ENCODE measurements around the gene PDAP1. TPM values are rescaled to one million over a fixed set of nuclear protein-coding genes. Genes with fewer than 3 reads are reported as not detected.

The PDAP1 gene
- total and polyA plus RNA-seq, 2 of the 4 experiments (the other 2 are of a cell fraction) = 40.3 to 193 TPM

DNA sequence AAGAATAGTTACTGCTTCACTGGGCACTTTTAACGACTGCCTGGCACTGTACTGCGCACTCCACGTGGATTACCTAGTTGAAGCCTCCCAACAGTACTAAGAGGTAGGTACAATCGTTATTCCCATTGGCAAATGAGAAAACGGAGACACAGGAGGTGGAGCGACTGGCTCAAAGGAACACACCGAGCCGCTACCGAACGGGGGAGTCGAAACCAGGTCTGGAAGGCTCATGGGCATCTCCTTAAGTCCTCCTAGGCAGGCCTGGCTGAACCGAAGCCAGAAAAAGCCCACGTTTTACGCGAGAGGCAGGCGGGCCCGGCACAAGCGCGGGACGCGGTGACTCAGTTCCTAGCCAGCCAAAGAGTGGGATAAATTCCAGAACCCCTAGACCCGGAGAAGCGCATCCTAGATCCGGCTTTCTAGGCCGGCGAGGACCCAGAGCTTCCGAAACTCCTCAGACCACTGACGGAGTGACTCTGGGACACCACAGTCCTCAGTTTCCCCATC lies 472 bp downstream of the PDAP1 start:
- Histone ChIP-seq H2AK5ac (ENCODE audit: low read depth, low read length) (peak overlapping the region; percentile 97), H3K9me3 (ENCODE audit: control insufficient read depth, insufficient read depth, low read length) (no peaks in the 10 kb centered on the region), H3K4ac (ENCODE audit: low read depth, low read length) (peak overlapping the region; percentile 98), H3K56ac (ENCODE audit: extremely low read depth, insufficient read depth, low read length) (peak overlapping the region; percentile 94), H3K79me1 (ENCODE audit: low read depth in 1 of 2, low read length in 2 of 2) (peaks cover 21 to 65% of the 10 kb centered on the region in 2 experiments), H4K20me1 (ENCODE audit: insufficient read depth, low read length) (peaks cover 60% of the 10 kb centered on the region), H4K8ac (ENCODE audit: low read depth in 2 of 2, low read length in 2 of 2) (peak overlapping the region; percentile 95 to 96), H4K5ac (ENCODE audit: low read depth, low read length) (peak overlapping the region; percentile 73), H2BK15ac (ENCODE audit: low read depth, low read length) (peak overlapping the region; percentile 18; the same call in 1 of the 3 replicates), H3K4me1 (ENCODE audit: control insufficient read depth, insufficient read depth, low read length) (peaks cover 8% of the 10 kb centered on the region; the same call in 1 of the 2 replicates), H3K4me2 (ENCODE audit: low read depth, low read length) (peak overlapping the region; percentile 86), H3K36me3 (ENCODE audit: control insufficient read depth, insufficient read depth, low read length) (peaks cover 29% of the 10 kb centered on the region), H2AFZ (replicated peaks; ENCODE audit: low read length, poor library complexity) (peak overlapping the region; percentile 100), H2BK20ac (ENCODE audit: low read depth, low read length) (0 out of 2 replicates have a peak overlapping the region, but pooled peaks have one; percentile 10), H3K27me3 (ENCODE audit: control insufficient read depth, insufficient read depth, low read length) (no peaks in the 10 kb centered on the region), H3K27ac (ENCODE audit: insufficient read depth, low read length) (peak overlapping the region; percentile 91), H3K4me3 (ENCODE audit: insufficient read depth, low read depth, low read length) (peak overlapping the region; percentile 57), H3K18ac (ENCODE audit: low read depth, low read length) (peak overlapping the region; percentile 13; the same call in 1 of the 2 replicates), H2BK120ac (ENCODE audit: low read depth, low read length) (peak overlapping the region; percentile 75), H3K23ac (ENCODE audit: low read depth, low read length) (peak overlapping the region; percentile 80), H3K9ac (ENCODE audit: low read depth, low read length) (peak overlapping the region; percentile 94), H3K9me1 (ENCODE audit: insufficient read depth, low read length) (peaks cover 12% of the 10 kb centered on the region), H2AK9ac (replicated peaks; ENCODE audit: low read depth, low read length, poor library complexity) (peak overlapping the region; percentile 100), H4K91ac (ENCODE audit: insufficient read depth, low read depth, low read length) (peak overlapping the region; percentile 93), H3K14ac (replicated peaks; ENCODE audit: low read depth, low read length) (peak overlapping the region; percentile 97), H2BK5ac (ENCODE audit: low read depth, low read length, poor library complexity, severe bottlenecking) (peak overlapping the region; percentile 84)
- dilution Hi-C loops (cut with HindIII; ENCODE audit: low sequenced_read_pairs, unreplicated experiment) = no loop called here
- WGBS, 2 experiments (ENCODE audit: extremely low coverage in 2 of 2, insufficient read length in 1 of 2) = 1% methylated on average over 15 of the region's 28 CpGs; no CpG with 5 or more reads in 1 of the 2 experiments
- ChIA-PET CTCF (interaction anchor here (1.2 kb wide), 1 partner anchor 8 kb away, joined by 5 read pairs; no protein-coding TSS in a partner anchor), POLR2A (ENCODE audit: unreplicated experiment) (interaction anchor here (1.4 kb wide), 1 partner anchor 10 kb away, joined by 3 read pairs; no protein-coding TSS in a partner anchor)
- in situ Hi-C loops (cut with MboI; ENCODE audit: low sequenced_read_pairs) = no loop called here
- no TSS peak for BruUV-seq (replicated peaks)
- intact Hi-C loops (cut with micrococcal nuclease) = no loop called here
- ATAC-seq (ENCODE audit: low read depth) (peak; percentile 46), DNase-seq (peak; percentile 86)
- TF ChIP-seq ELK1 (IDR thresholded peaks at IDR 0.05; ENCODE audit: borderline replicate concordance, low read depth, low read length) (no peak), NFE2L2 (IDR thresholded peaks at IDR 0.05; ENCODE audit: low read depth, low read length) (no peak), RFX5 (IDR thresholded peaks at IDR 0.05; ENCODE audit: low read depth, low read length) (no peak), BHLHE40 (IDR thresholded peaks at IDR 0.05; ENCODE audit: low read depth, low read length) (peak; percentile 66; the same call in 1 of the 2 replicates), SMC3 (IDR thresholded peaks at IDR 0.05; ENCODE audit: low read depth, low read length) (no peak), MAZ (IDR thresholded peaks at IDR 0.05; ENCODE audit: borderline replicate concordance, low read depth, low read length) (no peak), CTCF (conservative IDR thresholded peaks at IDR 0.05; ENCODE audit: low read depth, low read length) (no peak), CHD1 (IDR thresholded peaks at IDR 0.05; ENCODE audit: low read depth, low read length) (no peak), RAD21 (IDR thresholded peaks at IDR 0.05; ENCODE audit: low read length) (no peak), MXI1 (IDR thresholded peaks at IDR 0.05; ENCODE audit: borderline replicate concordance, low read depth, low read length) (peak; percentile 84; the same call in 1 of the 2 replicates), MAFK (IDR thresholded peaks at IDR 0.05; ENCODE audit: low read depth, low read length) (no peak), RCOR1 (IDR thresholded peaks at IDR 0.05; ENCODE audit: insufficient replicate concordance, low read length) (no peak), CEBPB (IDR thresholded peaks at IDR 0.05; ENCODE audit: low read depth, low read length) (no peak)
- TF ChIP-seq, protein P1, sequence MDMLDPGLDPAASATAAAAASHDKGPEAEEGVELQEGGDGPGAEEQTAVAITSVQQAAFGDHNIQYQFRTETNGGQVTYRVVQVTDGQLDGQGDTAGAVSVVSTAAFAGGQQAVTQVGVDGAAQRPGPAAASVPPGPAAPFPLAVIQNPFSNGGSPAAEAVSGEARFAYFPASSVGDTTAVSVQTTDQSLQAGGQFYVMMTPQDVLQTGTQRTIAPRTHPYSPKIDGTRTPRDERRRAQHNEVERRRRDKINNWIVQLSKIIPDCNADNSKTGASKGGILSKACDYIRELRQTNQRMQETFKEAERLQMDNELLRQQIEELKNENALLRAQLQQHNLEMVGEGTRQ (IDR thresholded peaks at IDR 0.05; ENCODE audit: low read depth, low read length) = no peak

Measured in IMR-90 (cell line).